Urinary bladder (tissue), 4 donors: Measurements from ENCODE around the gene LMO7. TPM values are rescaled to one million over a fixed set of nuclear protein-coding genes. Genes with fewer than 3 reads are reported as not detected.

Experiments used
- DNase-seq: peaks from one replicate; pipeline ENCODE4 v3.0.0-alpha.2; 2015; ENCODE audit errors: extremely low spot score
- H3K27ac ChIP-seq: one replicate; pipeline ENCODE4 v1.5.1; 2013; ENCODE audit warnings: low read depth, mild to moderate bottlenecking, moderate library complexity
- H3K36me3 ChIP-seq: one replicate; pipeline ENCODE4 v1.6.1; 2013; ENCODE audit warnings: mild to moderate bottlenecking, moderate library complexity; ENCODE audit not compliant: insufficient read depth
- H3K4me1 ChIP-seq: one replicate; pipeline ENCODE4 v1.6.1; 2013; ENCODE audit warnings: mild to moderate bottlenecking, moderate library complexity; ENCODE audit not compliant: insufficient read depth
- H3K4me3 ChIP-seq: one replicate; pipeline ENCODE4 v1.5.1; 2013; ENCODE audit warnings: low read depth, low read length
- WGBS: extraction: QIAGEN DNeasy Blood & Tissue Kit; methylation state at CpG from one replicate; pipeline ENCODE4 v1.1.7; 2013; 5-methylcytosine and 5-hydroxymethylcytosine counted together
- polyA plus RNA-seq: library from polyadenylated mRNA; stranded (reverse); fragments of 200-250 nt; gene quantifications from one replicate; pipeline ENCODE4 v1.2.3, GENCODE V29; 2013
- total RNA-seq: library from RNA; depleted of rRNA; stranded (reverse); fragments of >200 nt; gene quantifications from one replicate; pipeline ENCODE4 v1.2.3, GENCODE V29; 2014
- donor health status: healthy with polysubstance abuse.
- donor health status: healthy.

LMO7 gene
- total and polyA plus RNA-seq, 2 donors: 6.8 to 79.7 TPM

GRCh38 chr13:75879656-75880055 lies 243.5 kb downstream of the LMO7 start:
- Histone ChIP-seq H3K4me3 (no peak overlapping the region), H3K27ac (no peak overlapping the region), H3K4me1 (no peaks in the 10 kb centered on the region), H3K36me3 (no peaks in the 10 kb centered on the region)
- WGBS: 95% methylated on average over 4 of the region's 4 CpGs
- no peak for DNase-seq

- 54% methylated on average over 4 of the region's 4 CpGs for WGBS
- Histone ChIP-seq H3K27ac (no peak overlapping the region), H3K4me1 (no peaks in the 10 kb centered on the region), H3K36me3 (no peaks in the 10 kb centered on the region), H3K4me3 (no peak overlapping the region)
- no peak for DNase-seq
These were observed 245.1 kb downstream of the LMO7 start for GRCh38 chr13:75881109-75881775.

- H3K27ac ChIP-seq: no peak overlapping the region
- H3K36me3 ChIP-seq: no peaks in the 10 kb centered on the region
- WGBS: 99% methylated on average over 1 of the region's 1 CpG
- DNase-seq: no peak
- no peaks in the 10 kb centered on the region for H3K4me1 ChIP-seq
- H3K4me3 ChIP-seq: no peak overlapping the region
These were observed 246.1 kb downstream of the LMO7 start for GRCh38 chr13:75882261-75882660.

GRCh38 chr13:75889427-75889826 lies 253.3 kb downstream of the LMO7 start:
- Histone ChIP-seq H3K36me3 (no peaks in the 10 kb centered on the region), H3K4me1 (no peaks in the 10 kb centered on the region), H3K27ac (no peak overlapping the region), H3K4me3 (no peak overlapping the region)
- DNase-seq: no peak

- no peak for DNase-seq
- 77% methylated on average over 3 of the region's 3 CpGs for WGBS
- Histone ChIP-seq H3K4me1 (no peaks in the 10 kb centered on the region), H3K27ac (no peak overlapping the region), H3K36me3 (no peaks in the 10 kb centered on the region), H3K4me3 (no peak overlapping the region)
These were observed 259.0 kb downstream of the LMO7 start for GRCh38 chr13:75895168-75895567.

- H3K4me3 ChIP-seq: no peak overlapping the region
- no peaks in the 10 kb centered on the region for H3K4me1 ChIP-seq
- 32% methylated on average over 2 of the region's 2 CpGs for WGBS
- H3K27ac ChIP-seq: no peak overlapping the region
- no peak for DNase-seq
- H3K36me3 ChIP-seq: no peaks in the 10 kb centered on the region
These were observed 260.1 kb downstream of the LMO7 start for GRCh38 chr13:75896271-75896670.

GRCh38 chr13:75897386-75897785 lies 261.3 kb downstream of the LMO7 start:
- 55% methylated on average over 3 of the region's 3 CpGs for WGBS
- no peaks in the 10 kb centered on the region for H3K4me1 ChIP-seq
- no peak for DNase-seq

GRCh38 chr13:75901501-75901900 lies 265.4 kb downstream of the LMO7 start:
- no peaks in the 10 kb centered on the region for H3K4me1 ChIP-seq
- WGBS: 54% methylated on average over 2 of the region's 2 CpGs
- no peak for DNase-seq

More at GRCh38 chr13:75897386-75897785, 261.3 kb downstream of the LMO7 start:
- Histone ChIP-seq H3K36me3 (no peaks in the 10 kb centered on the region), H3K27ac (no peak overlapping the region), H3K4me3 (no peak overlapping the region)

GRCh38 chr13:75902166-75903104 lies 266.3 kb downstream of the LMO7 start:
- H3K4me3 ChIP-seq: no peak overlapping the region
- 75% methylated on average over 8 of the region's 8 CpGs for WGBS
- H3K4me1 ChIP-seq: no peaks in the 10 kb centered on the region
- no peaks in the 10 kb centered on the region for H3K36me3 ChIP-seq
- DNase-seq: no peak
- H3K27ac ChIP-seq: no peak overlapping the region

More at GRCh38 chr13:75901501-75901900, 265.4 kb downstream of the LMO7 start:
- Histone ChIP-seq H3K36me3 (no peaks in the 10 kb centered on the region), H3K4me3 (no peak overlapping the region), H3K27ac (no peak overlapping the region)

- H3K4me1 ChIP-seq: no peaks in the 10 kb centered on the region
These were observed 267.9 kb downstream of the LMO7 start for GRCh38 chr13:75904012-75904411.

GRCh38 chr13:75906315-75906714 lies 270.2 kb downstream of the LMO7 start:
- Histone ChIP-seq H3K4me1 (no peaks in the 10 kb centered on the region), H3K36me3 (no peaks in the 10 kb centered on the region), H3K27ac (no peak overlapping the region), H3K4me3 (no peak overlapping the region)
- no peak for DNase-seq
- WGBS: 89% methylated on average over 5 of the region's 5 CpGs

More at GRCh38 chr13:75904012-75904411, 267.9 kb downstream of the LMO7 start:
- Histone ChIP-seq H3K36me3 (no peaks in the 10 kb centered on the region), H3K4me3 (no peak overlapping the region), H3K27ac (no peak overlapping the region)
- no peak for DNase-seq
- 70% methylated on average over 2 of the region's 2 CpGs for WGBS

GRCh38 chr13:75907044-75907443 lies 270.9 kb downstream of the LMO7 start:
- Histone ChIP-seq H3K36me3 (no peaks in the 10 kb centered on the region), H3K27ac (no peak overlapping the region), H3K4me3 (no peak overlapping the region), H3K4me1 (no peaks in the 10 kb centered on the region)
- 39% methylated on average over 5 of the region's 5 CpGs for WGBS
- DNase-seq: no peak

GRCh38 chr13:75908141-75908540 lies 272.0 kb downstream of the LMO7 start:
- DNase-seq: no peak
- Histone ChIP-seq H3K4me1 (no peaks in the 10 kb centered on the region), H3K4me3 (no peak overlapping the region), H3K27ac (no peak overlapping the region), H3K36me3 (no peaks in the 10 kb centered on the region)
- WGBS: 52% methylated on average over 4 of the region's 4 CpGs
